Muscle of back (tissue), 11 donors: ENCODE measurements around the gene HRH1. TPM values are rescaled to one million over a fixed set of nuclear protein-coding genes. Genes with fewer than 3 reads are reported as not detected.
"Not testable (repeated sequence)": the region's sequence is repeated elsewhere in the genome, so short reads cannot be mapped to it uniquely, and the experiment has no call there.

Experiments
- DNase-seq, 3 donors: peaks; one replicate each; pipeline versions ENCODE4 v3.0.0 to v3.0.0-alpha.2; 2013
- polyA plus RNA-seq, 10 donors: library from polyadenylated mRNA; unstranded; fragments of 120-200 nt; gene quantifications; one replicate each; pipeline ENCODE4 v1.2.1, GENCODE V29; 2013; ENCODE audit not compliant: insufficient read length in 10 of 10

HRH1 gene
- polyA plus RNA-seq, 10 donors: 3.1 to 5.2 (median 4.3) TPM

GRCh38 chr3:11236588-11237461 is 82.5 kb downstream of the HRH1 start:
- DNase-seq: no peak

- DNase-seq: peak in 1 of 3 donors; percentile 74
These were observed 83.8 kb downstream of the HRH1 start for GRCh38 chr3:11238060-11238459.

- DNase-seq: peak in 1 of 3 donors; percentile 90
These were observed 84.6 kb downstream of the HRH1 start for GRCh38 chr3:11238880-11239279.

- no peak for DNase-seq
These were observed 85.5 kb downstream of the HRH1 start for GRCh38 chr3:11239796-11240195.

- DNase-seq: no peak
These were observed 86.2 kb downstream of the HRH1 start for GRCh38 chr3:11240496-11240895.

- no peak for DNase-seq
These were observed 89.9 kb downstream of the HRH1 start for GRCh38 chr3:11244121-11244677.

- no peak for DNase-seq
These were observed 91.0 kb downstream of the HRH1 start for GRCh38 chr3:11245276-11245675.

GRCh38 chr3:11245827-11246662 is 91.8 kb downstream of the HRH1 start:
- no peak for DNase-seq

- DNase-seq: no peak
These were observed 92.3 kb downstream of the HRH1 start for GRCh38 chr3:11246663-11246970.

- no peak for DNase-seq
These were observed 93.1 kb downstream of the HRH1 start for GRCh38 chr3:11247362-11247761.

GRCh38 chr3:11248596-11248995 is 94.3 kb downstream of the HRH1 start:
- DNase-seq: no peak

GRCh38 chr3:11250902-11251806 is 96.9 kb downstream of the HRH1 start:
- no peak for DNase-seq

GRCh38 chr3:11251807-11252176 is 97.5 kb downstream of the HRH1 start:
- DNase-seq: no peak

GRCh38 chr3:11254876-11255275 is 100.6 kb downstream of the HRH1 start:
- no peak for DNase-seq

GRCh38 chr3:11255537-11255936 is 101.2 kb downstream of the HRH1 start:
- not testable (repeated sequence) for DNase-seq

GRCh38 chr3:11258958-11259357 is 104.7 kb downstream of the HRH1 start:
- no peak for DNase-seq

GRCh38 chr3:11260460-11260859 is 106.2 kb downstream of the HRH1 start:
- DNase-seq: no peak

- DNase-seq: no peak
These were observed 114.7 kb downstream of the HRH1 start for GRCh38 chr3:11269007-11269406.

GRCh38 chr3:11271986-11272904 is 118.0 kb downstream of the HRH1 start, which contains the start of gene ATG7:
Gene ATG7 (plus strand): TSS chr3:11272397. CDS start chr3:11298696, 26,299 bp downstream.
- DNase-seq: peak; percentile 97 to 98 (median 98)

GRCh38 chr3:11272906-11273574 is 118.7 kb downstream of the HRH1 start:
- no peak for DNase-seq
